ENCODE results near the gene LDAH.

LDAH gene

GRCh38 chr2:20762945-20763683 is 59.8 kb downstream of the LDAH start:
- no peak for TF ChIP-seq CTCF (IDR thresholded peaks at IDR 0.05; ENCODE audit: control insufficient read depth, extremely low read depth, insufficient read depth)

GRCh38 chr2:20759487-20759886 is 63.4 kb downstream of the LDAH start:
- no peak for DNase-seq (ENCODE audit: low read depth)
- H3K4me3 ChIP-seq (ENCODE audit: low read depth, low read length) = no peak overlapping the region
- TF ChIP-seq CTCF (IDR thresholded peaks at IDR 0.05; ENCODE audit: control insufficient read depth, extremely low read depth, insufficient read depth) = no peak

More at GRCh38 chr2:20762945-20763683, 59.8 kb downstream of the LDAH start:
- no peak for DNase-seq (ENCODE audit: low read depth)
- H3K4me3 ChIP-seq (ENCODE audit: low read depth, low read length) = no peak overlapping the region

- H3K4me3 ChIP-seq (ENCODE audit: low read depth, low read length) = no peak overlapping the region
- DNase-seq (ENCODE audit: low read depth) = no peak
- TF ChIP-seq CTCF (IDR thresholded peaks at IDR 0.05; ENCODE audit: control insufficient read depth, extremely low read depth, insufficient read depth) = no peak
Measured at GRCh38 chr2:20758997-20759396, 63.9 kb downstream of the LDAH start.

GRCh38 chr2:20757405-20758090 is 65.4 kb downstream of the LDAH start:
- H3K4me3 ChIP-seq (ENCODE audit: low read depth, low read length) = no peak overlapping the region
- DNase-seq (ENCODE audit: low read depth) = no peak
- no peak for TF ChIP-seq CTCF (IDR thresholded peaks at IDR 0.05; ENCODE audit: control insufficient read depth, extremely low read depth, insufficient read depth)

- TF ChIP-seq CTCF (IDR thresholded peaks at IDR 0.05; ENCODE audit: control insufficient read depth, extremely low read depth, insufficient read depth) = no peak
- no peak overlapping the region for H3K4me3 ChIP-seq (ENCODE audit: low read depth, low read length)
- DNase-seq (ENCODE audit: low read depth) = no peak
Measured at GRCh38 chr2:20755132-20755800, 67.6 kb downstream of the LDAH start.

GRCh38 chr2:20752293-20752692 is 70.6 kb downstream of the LDAH start:
- H3K4me3 ChIP-seq (ENCODE audit: low read depth, low read length) = no peak overlapping the region
- no peak for TF ChIP-seq CTCF (IDR thresholded peaks at IDR 0.05; ENCODE audit: control insufficient read depth, extremely low read depth, insufficient read depth)
- DNase-seq (ENCODE audit: low read depth) = no peak

Data from LNCaP clone FGC (cell line).